Activated CD8-positive, alpha-beta memory T cell treated with anti-CD3 and anti-CD28 coated beads, Interleukin-2, amount 10 ng/mL, durations not matched to agents 7 days and 5 days (primary cell): ENCODE data around the gene TCOF1. TPM values are rescaled to one million over a fixed set of nuclear protein-coding genes. Genes with fewer than 3 reads are reported as not detected.

Experiments
- ATAC-seq: fragments of 150-1000 bp; cut with Tn5 transposase; one replicate; pipeline ENCODE4 v1.10.0; 2021; ENCODE audit warnings: moderate library complexity
- CTCF ChIA-PET: fragments of 350-600 bp; sonication (Branson Sonifier 250); formaldehyde crosslinking; loops from one replicate; lab custom pipeline; 2021; ENCODE audit warnings: antibody characterized with exemption; lab: Charles Lee
- DNase-seq: peaks from one replicate; pipeline ENCODE4 v3.0.0-alpha.2; 2020
- H3K27ac Mint-ChIP-seq: one replicate; pipeline ENCODE4 v1.8.0; 2021; ENCODE audit warnings: mild to moderate bottlenecking, mixed read lengths
- H3K27me3 Mint-ChIP-seq: one replicate; pipeline ENCODE4 v1.8.0; 2021; ENCODE audit warnings: mixed read lengths
- H3K36me3 Mint-ChIP-seq: one replicate; pipeline ENCODE4 v1.8.0; 2021; ENCODE audit warnings: mild to moderate bottlenecking, mixed read lengths
- H3K4me1 Mint-ChIP-seq: one replicate; pipeline ENCODE4 v1.8.0; 2021; ENCODE audit warnings: mixed read lengths
- H3K4me3 Mint-ChIP-seq: one replicate; pipeline ENCODE4 v1.8.0; 2021; ENCODE audit warnings: mild to moderate bottlenecking, moderate library complexity, mixed read lengths
- H3K9me3 Mint-ChIP-seq: one replicate; pipeline ENCODE4 v1.8.0; 2022; ENCODE audit warnings: low read depth, mixed read lengths
- total RNA-seq, 2 experiments: library from RNA; stranded (reverse); gene quantifications; one replicate each; pipeline ENCODE4 v1.2.3, GENCODE V29; 2021

The TCOF1 gene
- total RNA-seq, 2 experiments from 2014 or later: 95.3 to 96.9 TPM

DNA sequence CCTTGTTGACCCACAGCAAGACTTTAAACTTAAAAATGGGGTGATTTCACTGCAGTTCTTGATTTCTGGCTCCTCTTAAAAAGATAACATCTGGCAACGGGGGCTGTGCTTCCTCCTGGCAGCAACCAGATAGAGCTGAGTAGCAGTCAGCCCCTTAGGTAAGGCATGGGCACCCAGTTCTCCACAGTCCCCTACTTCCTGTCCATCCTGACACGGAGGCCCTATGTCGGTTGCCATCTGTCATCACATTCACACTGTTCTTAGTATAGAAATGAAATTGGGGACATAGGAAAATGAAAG lies 43.5 kb downstream of the TCOF1 start:
- no peak overlapping the region for H3K4me3 Mint-ChIP-seq
- DNase-seq (no peak), ATAC-seq (no peak)
- H3K9me3 Mint-ChIP-seq: no peaks in the 10 kb centered on the region
- H3K36me3 Mint-ChIP-seq: peaks cover 47% of the 10 kb centered on the region
- no peaks in the 10 kb centered on the region for H3K27me3 Mint-ChIP-seq
- CTCF ChIA-PET: interaction anchor here (1.0 to 8.2 kb wide), 7 partner anchors 10 to 651 kb away, joined by 3 to 87 read pairs (median 15); partner anchors contain the start of gene RPS14
- H3K4me1 Mint-ChIP-seq: peaks cover 33% of the 10 kb centered on the region
- peak overlapping the region; percentile 82 for H3K27ac Mint-ChIP-seq

DNA sequence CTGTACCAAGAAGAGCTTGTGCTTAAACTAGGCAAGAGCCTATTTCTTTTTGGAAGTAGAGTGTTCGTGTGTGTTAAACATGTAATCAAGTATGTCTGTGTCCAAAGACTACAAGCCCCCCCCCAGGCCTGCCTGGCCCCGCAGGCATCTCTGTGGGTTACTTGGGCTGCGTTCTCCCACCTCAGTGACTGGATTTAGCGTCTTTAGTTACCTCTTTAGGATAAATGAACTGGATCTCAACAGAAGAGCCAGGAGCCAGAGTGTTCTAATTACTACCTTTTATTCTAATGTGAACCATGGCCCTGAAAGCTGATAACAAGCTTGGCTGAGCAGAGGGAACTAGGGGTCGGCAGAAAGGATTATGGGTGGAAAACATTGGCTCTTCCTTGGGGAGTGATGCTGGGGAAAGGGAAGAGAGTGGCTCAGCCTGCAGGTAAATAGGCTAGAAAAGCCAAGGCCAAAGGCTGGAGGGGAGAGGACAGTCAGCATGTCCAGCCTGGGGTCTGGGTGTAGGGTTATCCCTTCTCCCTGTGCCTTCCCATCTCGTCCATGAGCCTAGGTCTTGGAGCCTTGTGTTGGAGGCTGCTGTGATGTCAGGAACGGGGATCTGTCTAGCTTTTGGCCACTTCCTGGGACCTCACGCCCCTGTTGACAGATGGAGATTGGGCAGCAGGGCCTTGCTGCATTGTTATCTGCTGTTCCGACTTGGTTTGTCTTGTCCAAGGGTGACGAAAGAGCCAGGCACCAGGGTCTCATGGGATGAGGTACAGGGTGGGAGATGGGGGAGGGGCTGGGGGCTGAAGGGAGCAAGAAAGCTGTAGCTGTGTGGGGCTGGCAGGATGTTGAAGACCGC lies 44.1 kb downstream of the TCOF1 start:
- H3K36me3 Mint-ChIP-seq: peaks cover 48% of the 10 kb centered on the region
- ATAC-seq: no peak
- no peak overlapping the region for H3K4me3 Mint-ChIP-seq
- no peak for DNase-seq
- no peaks in the 10 kb centered on the region for H3K9me3 Mint-ChIP-seq
- peaks cover 33% of the 10 kb centered on the region for H3K4me1 Mint-ChIP-seq
- peak overlapping the region; percentile 82 for H3K27ac Mint-ChIP-seq
- CTCF ChIA-PET: interaction anchor here (1.0 to 8.2 kb wide), 5 partner anchors 9 to 650 kb away, joined by 3 to 87 read pairs (median 15); no protein-coding TSS in a partner anchor
- no peaks in the 10 kb centered on the region for H3K27me3 Mint-ChIP-seq

DNA sequence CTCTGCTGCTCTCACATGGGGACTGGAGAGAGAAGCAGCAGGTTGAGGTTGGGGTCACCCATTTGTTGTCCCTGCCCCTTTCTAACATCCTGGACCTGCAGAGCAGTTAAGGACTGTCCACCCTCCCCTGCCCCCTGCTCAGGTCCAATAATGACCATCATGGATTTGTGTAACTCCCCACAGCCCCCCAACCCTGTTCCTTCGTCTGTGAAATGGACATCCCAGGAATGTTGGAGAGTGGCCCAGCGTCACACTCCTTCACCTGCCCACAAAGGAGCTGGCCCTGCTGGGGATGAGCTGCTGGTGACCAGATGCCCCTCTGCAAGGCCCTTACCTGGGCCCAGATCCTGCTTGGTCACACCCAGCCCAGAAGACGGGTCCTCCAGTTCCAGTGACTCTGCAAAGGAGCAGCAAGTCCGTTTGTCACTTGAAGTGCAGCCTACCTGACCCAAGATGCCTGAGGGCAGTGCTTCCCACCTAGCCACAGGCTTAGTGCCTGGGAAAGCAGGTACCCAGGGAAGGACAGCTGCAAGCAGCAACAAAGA lies 44.8 kb downstream of the TCOF1 start:
- DNase-seq: no peak
- CTCF ChIA-PET: interaction anchor here (1.3 kb wide), 1 partner anchor 649 kb away, joined by 3 read pairs; no protein-coding TSS in a partner anchor
- peaks cover 54% of the 10 kb centered on the region for H3K36me3 Mint-ChIP-seq
- H3K27ac Mint-ChIP-seq: peak overlapping the region; percentile 19
- peaks cover 36% of the 10 kb centered on the region for H3K4me1 Mint-ChIP-seq
- no peaks in the 10 kb centered on the region for H3K27me3 Mint-ChIP-seq
- no peak for ATAC-seq
- no peak overlapping the region for H3K4me3 Mint-ChIP-seq
- H3K9me3 Mint-ChIP-seq: no peaks in the 10 kb centered on the region

DNA sequence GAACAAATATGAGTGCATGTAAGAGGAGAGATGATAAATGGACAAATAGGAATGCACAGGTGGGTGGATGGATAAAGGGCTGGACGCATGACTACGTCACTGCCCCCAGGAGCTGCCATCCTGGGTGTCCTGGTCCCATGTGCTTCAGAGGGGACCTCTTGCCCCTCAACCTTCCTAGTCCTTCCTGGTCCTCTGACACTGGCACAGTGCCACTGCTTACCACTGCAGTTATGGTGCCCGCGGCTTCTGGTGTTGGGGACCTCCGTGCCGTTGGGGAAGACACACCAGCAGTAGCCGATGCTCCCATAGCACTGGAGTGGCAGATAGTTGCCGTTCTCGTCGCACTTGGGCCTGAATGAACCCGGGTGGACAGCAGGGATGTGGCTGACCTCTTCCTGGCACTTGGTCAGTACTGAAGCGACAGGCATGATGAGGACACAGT lies 45.4 kb downstream of the TCOF1 start:
- H3K4me1 Mint-ChIP-seq: peaks cover 39% of the 10 kb centered on the region

DNA sequence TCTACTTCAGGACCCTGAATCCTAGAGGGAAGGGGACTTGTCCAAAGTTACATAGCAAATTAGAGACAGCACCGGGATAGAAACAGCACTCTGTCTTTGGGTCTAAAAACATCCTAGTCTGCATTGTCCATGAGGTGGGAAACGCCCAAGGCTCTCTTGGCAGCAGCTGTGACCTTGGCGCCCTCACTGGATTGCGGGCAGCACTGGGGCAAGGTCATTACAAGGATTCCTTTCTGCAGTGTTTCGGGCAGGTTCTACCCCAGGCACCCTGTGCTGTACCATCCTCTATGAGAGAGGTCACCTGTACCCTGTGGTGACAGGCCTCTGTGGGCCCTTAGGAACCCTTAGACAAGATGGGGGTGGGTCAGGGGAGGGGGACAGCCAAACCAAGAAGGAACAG lies 46.6 kb downstream of the TCOF1 start:
- ATAC-seq: no peak
- CTCF ChIA-PET: interaction anchor here (1.3 kb wide), 1 partner anchor 32 kb away, joined by 3 read pairs; no protein-coding TSS in a partner anchor
- no peak for DNase-seq
- Mint-ChIP-seq H3K36me3 (peaks cover 66% of the 10 kb centered on the region), H3K9me3 (no peaks in the 10 kb centered on the region), H3K27me3 (no peaks in the 10 kb centered on the region), H3K4me1 (peaks cover 40% of the 10 kb centered on the region), H3K27ac (peak overlapping the region; percentile 32), H3K4me3 (no peak overlapping the region)

More for the DNA sequence above, 45.4 kb downstream of the TCOF1 start:
- CTCF ChIA-PET: no interaction called here
- Mint-ChIP-seq H3K4me3 (no peak overlapping the region), H3K36me3 (peaks cover 58% of the 10 kb centered on the region), H3K9me3 (no peaks in the 10 kb centered on the region), H3K27me3 (no peaks in the 10 kb centered on the region), H3K27ac (peak overlapping the region; percentile 19)
- DNase-seq (no peak), ATAC-seq (no peak)

DNA sequence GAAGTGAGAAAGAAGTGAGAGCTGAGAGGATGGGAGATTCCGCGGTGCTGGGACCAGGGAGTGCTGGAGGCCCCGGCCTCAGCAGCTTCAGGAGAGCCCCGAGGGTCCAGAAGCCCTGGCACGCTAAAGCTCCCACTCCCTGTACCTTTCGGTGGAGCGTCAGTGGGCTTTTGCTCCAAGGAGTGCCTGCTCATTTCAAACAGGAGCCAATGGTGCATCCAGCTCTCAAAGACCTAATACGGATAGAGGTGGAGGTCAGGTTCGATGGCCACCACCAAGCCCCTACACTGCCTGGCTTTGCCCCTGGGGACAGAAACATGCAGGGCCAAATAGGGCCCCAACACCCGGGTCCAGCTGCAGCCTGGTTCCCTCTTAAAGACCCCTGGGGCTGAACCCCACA lies 47.0 kb downstream of the TCOF1 start:
- H3K4me1 Mint-ChIP-seq: peaks cover 37% of the 10 kb centered on the region
- H3K36me3 Mint-ChIP-seq: peaks cover 65% of the 10 kb centered on the region
- CTCF ChIA-PET: interaction anchor here (1.3 kb wide), 1 partner anchor 32 kb away, joined by 3 read pairs; no protein-coding TSS in a partner anchor

DNA sequence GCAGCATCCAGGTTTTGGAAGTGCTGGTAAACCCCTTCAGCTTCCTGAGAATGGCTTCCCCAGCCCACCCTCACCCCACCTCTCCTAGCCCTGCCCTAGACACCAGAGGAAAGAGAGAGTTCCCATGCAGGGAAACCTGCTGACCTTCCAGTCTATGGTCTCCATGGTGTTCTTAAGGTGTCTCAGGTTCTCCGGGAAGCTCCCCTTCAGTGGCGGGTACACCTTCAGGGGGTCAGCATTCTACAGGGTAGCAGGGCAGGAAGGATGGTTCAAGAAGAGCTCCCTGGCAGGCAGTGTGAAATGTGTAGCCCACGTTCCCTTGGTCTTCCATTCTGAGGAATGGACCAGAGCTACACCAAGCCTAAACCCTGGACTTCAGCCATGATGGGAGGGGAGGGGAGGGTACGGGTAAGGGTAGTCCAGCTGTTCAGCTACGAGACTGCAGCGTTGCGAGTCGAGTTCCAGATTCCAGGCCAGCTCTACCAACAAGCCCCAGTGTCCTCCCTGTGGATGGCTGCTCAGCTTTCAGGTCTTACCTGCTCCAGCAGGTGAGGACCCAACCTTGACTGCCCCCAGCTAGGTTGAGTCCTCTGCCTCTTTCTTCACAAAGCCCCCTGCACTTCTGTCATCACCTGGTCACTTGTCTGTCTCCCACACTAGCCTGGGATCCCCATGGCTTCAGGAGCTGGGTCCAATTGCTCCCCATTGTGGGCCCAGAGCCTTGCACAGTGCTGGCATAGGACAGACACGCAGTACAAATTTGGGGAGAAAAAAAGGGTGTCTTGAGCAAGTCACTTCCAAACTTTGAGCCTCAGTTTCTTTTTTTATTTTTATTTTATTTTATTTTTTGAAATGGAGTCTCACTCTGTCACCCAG lies 47.7 kb downstream of the TCOF1 start:
- peaks cover 35% of the 10 kb centered on the region for H3K4me1 Mint-ChIP-seq
- H3K9me3 Mint-ChIP-seq: no peaks in the 10 kb centered on the region
- H3K27ac Mint-ChIP-seq: no peak overlapping the region
- DNase-seq: no peak
- H3K36me3 Mint-ChIP-seq: peaks cover 65% of the 10 kb centered on the region
- CTCF ChIA-PET: interaction anchor here (1.4 to 1.7 kb wide), 2 partner anchors 8 to 33 kb away, joined by 3 read pairs; no protein-coding TSS in a partner anchor
- no peaks in the 10 kb centered on the region for H3K27me3 Mint-ChIP-seq
- ATAC-seq: no peak
- no peak overlapping the region for H3K4me3 Mint-ChIP-seq

More for the DNA sequence above, 47.0 kb downstream of the TCOF1 start:
- Mint-ChIP-seq H3K9me3 (no peaks in the 10 kb centered on the region), H3K27ac (no peak overlapping the region), H3K27me3 (no peaks in the 10 kb centered on the region), H3K4me3 (no peak overlapping the region)
- no peak for ATAC-seq
- no peak for DNase-seq

DNA sequence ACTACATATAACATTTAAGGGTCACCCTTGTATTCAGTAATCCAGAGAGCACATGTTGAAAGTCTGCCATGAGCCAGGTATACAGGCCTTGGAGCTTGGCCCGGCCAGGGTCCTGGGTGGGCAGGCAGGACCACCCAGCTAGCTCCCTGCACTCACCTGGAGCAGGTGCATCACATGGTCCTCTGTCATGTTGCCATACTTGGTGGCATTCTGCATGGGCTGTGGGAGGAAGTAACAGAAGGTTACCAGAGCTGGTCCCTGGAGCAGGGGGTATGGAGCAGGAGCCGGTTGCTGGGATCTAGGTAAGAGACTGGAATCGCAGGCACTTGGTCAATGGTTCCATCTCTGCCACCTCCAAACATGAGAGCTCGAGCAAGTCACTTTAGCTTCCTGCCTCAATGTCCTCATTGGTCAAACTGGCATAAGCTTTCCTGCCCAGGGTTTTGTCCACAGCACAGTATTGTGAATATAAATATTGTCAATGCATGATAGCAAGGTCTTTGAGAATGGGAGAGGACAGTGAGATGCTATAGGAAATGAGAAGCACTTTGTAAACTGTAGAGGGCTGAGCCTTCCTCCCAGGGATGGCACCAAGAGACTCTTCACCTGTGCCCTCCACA lies 48.7 kb downstream of the TCOF1 start:
- CTCF ChIA-PET: interaction anchor here (1.0 to 1.7 kb wide), 3 partner anchors 8 to 32 kb away, joined by 3 read pairs; no protein-coding TSS in a partner anchor
- peaks cover 67% of the 10 kb centered on the region for H3K36me3 Mint-ChIP-seq
- H3K4me1 Mint-ChIP-seq: peaks cover 31% of the 10 kb centered on the region
- no peaks in the 10 kb centered on the region for H3K9me3 Mint-ChIP-seq
- no peak for ATAC-seq
- H3K27me3 Mint-ChIP-seq: no peaks in the 10 kb centered on the region
- DNase-seq: no peak
- peak overlapping the region; percentile 14 for H3K27ac Mint-ChIP-seq
- H3K4me3 Mint-ChIP-seq: no peak overlapping the region

DNA sequence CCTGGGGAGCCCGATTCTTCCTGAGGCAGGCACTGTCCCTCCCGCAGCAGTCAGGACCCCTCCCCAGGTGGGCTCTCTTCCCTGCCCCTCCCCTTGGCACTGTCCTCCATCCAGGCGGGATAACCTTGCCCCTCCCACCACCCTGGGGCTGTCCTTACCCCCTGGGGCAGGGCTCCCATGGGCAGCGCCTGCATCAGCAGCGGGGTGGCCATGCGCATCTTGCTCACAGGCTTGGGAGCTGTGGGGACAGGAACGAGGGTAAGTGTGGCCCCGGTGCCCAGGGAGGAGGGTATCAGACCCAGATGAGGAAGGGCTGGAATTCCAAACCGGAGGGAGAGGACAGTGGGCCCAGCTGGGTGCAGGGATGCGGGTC lies 49.2 kb downstream of the TCOF1 start:
- H3K4me3 Mint-ChIP-seq: no peak overlapping the region
- peaks cover 27% of the 10 kb centered on the region for H3K4me1 Mint-ChIP-seq
- H3K27me3 Mint-ChIP-seq: no peaks in the 10 kb centered on the region
- CTCF ChIA-PET: interaction anchor here (1.0 to 1.7 kb wide), 3 partner anchors 9 to 31 kb away, joined by 3 read pairs; no protein-coding TSS in a partner anchor
- DNase-seq (no peak), ATAC-seq (no peak)
- peaks cover 66% of the 10 kb centered on the region for H3K36me3 Mint-ChIP-seq
- H3K27ac Mint-ChIP-seq: peak overlapping the region; percentile 28
- no peaks in the 10 kb centered on the region for H3K9me3 Mint-ChIP-seq

DNA sequence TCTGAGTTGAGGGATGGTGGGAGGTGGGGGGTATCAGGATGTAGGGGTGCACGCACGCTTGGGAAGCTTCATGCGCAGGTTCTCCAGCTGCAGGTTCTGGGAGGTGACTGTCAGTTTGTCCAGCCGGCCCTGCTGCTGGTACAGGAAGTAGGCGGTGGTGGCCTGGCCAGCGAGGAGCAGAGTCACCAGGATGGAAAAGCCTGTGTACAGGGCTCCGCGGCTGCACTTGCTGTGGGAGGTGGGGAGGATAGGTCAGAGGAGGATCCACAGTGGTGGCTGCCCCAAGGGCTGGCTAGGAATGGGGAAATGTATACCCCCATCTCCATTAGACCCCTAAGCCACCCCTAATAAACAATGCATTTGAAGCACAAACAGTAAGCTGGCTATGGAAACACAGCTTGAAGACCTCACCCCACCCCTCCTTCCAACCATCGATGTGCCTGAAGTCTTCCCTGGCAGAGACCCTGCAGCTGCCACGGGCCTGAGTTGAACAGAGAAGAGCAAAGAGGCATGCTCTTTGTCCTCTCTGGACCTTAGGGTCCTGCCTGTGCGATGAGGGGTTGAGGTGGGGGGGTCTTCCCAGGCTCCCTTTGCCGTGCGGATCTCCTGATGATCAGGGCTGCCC lies 49.7 kb downstream of the TCOF1 start:
- Mint-ChIP-seq H3K27me3 (no peaks in the 10 kb centered on the region), H3K27ac (peak overlapping the region; percentile 99), H3K9me3 (no peaks in the 10 kb centered on the region), H3K4me1 (peaks cover 26% of the 10 kb centered on the region), H3K36me3 (peaks cover 63% of the 10 kb centered on the region), H3K4me3 (no peak overlapping the region)
- DNase-seq (no peak), ATAC-seq (no peak)
- CTCF ChIA-PET: interaction anchor here (1.0 to 1.7 kb wide), 2 partner anchors 9 to 31 kb away, joined by 3 read pairs; no protein-coding TSS in a partner anchor

DNA sequence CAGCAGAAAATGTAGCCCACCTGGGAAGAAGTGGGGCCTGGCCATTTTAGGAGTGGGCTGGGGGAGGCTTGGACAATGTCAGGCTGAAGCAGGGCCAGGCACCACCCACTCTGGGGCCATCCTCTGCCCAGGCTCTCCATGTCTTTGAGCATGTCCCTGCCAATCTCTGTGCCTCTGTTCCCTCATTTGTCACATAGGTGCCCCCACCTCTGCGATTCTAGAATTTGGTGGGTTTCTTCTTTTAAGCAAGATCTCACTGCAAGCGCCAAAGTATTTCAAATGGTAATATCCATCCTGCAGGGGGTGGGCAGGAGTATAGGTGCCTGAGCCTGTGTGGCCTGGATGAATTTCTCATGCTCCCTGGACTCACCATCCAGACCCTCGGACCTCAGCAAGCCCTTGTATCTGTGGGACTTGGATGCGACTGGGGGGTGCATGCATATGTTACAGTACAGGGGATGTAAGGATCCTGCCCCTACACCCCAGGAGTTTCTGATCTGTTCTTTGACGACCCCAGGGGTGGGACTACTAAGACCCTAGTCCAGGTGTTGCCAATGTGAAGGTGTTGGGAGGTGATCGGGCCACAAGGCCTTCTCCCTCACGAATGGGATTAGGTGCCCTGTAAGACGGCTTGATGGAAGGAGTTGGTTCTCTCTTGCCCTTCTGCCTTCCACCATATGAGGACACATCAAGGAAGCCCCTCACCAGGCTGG lies 50.9 kb downstream of the TCOF1 start:
- ATAC-seq: no peak
- Mint-ChIP-seq H3K4me3 (peak overlapping the region; percentile 98), H3K9me3 (no peaks in the 10 kb centered on the region), H3K4me1 (peaks cover 32% of the 10 kb centered on the region), H3K36me3 (peaks cover 63% of the 10 kb centered on the region), H3K27me3 (no peaks in the 10 kb centered on the region), H3K27ac (peak overlapping the region; percentile 99)
- CTCF ChIA-PET: interaction anchor here (1.1 to 5.9 kb wide), 2 partner anchors 28 to 42 kb away, joined by 5 to 20 read pairs; no protein-coding TSS in a partner anchor
- no peak for DNase-seq
